Measurements from ENCODE around the gene CHN1. TPM values are rescaled to one million over a fixed set of nuclear protein-coding genes. Genes with fewer than 3 reads are reported as not detected.

The CHN1 gene
- total RNA-seq, 4 donors from 2014 or later = 3.4 to 60.2 (median 7.1) TPM

- DNase-seq = no peak
- no peaks in the 10 kb centered on the region for H3K9me3 ChIP-seq
- TF ChIP-seq, protein P1, sequence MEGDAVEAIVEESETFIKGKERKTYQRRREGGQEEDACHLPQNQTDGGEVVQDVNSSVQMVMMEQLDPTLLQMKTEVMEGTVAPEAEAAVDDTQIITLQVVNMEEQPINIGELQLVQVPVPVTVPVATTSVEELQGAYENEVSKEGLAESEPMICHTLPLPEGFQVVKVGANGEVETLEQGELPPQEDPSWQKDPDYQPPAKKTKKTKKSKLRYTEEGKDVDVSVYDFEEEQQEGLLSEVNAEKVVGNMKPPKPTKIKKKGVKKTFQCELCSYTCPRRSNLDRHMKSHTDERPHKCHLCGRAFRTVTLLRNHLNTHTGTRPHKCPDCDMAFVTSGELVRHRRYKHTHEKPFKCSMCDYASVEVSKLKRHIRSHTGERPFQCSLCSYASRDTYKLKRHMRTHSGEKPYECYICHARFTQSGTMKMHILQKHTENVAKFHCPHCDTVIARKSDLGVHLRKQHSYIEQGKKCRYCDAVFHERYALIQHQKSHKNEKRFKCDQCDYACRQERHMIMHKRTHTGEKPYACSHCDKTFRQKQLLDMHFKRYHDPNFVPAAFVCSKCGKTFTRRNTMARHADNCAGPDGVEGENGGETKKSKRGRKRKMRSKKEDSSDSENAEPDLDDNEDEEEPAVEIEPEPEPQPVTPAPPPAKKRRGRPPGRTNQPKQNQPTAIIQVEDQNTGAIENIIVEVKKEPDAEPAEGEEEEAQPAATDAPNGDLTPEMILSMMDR (IDR thresholded peaks at IDR 0.05) = no peak
- TF ChIP-seq POLR2A (IDR thresholded peaks at IDR 0.05) = no peak
Observed at GRCh38 chr2:174841350-174841749, 163.8 kb downstream of the CHN1 start.

GRCh38 chr2:174840436-174840835 is 164.7 kb downstream of the CHN1 start:
- Histone ChIP-seq H3K36me3 (no peaks in the 10 kb centered on the region), H3K27me3 (no peaks in the 10 kb centered on the region), H3K27ac (no peak overlapping the region), H3K9me3 (no peaks in the 10 kb centered on the region), H3K4me3 (no peak overlapping the region), H3K4me1 (no peaks in the 10 kb centered on the region)
- TF ChIP-seq, protein P1 (IDR thresholded peaks at IDR 0.05) = no peak
- TF ChIP-seq POLR2A (IDR thresholded peaks at IDR 0.05) = no peak
- no peak for DNase-seq

More at GRCh38 chr2:174841350-174841749, 163.8 kb downstream of the CHN1 start:
- no peak overlapping the region for H3K27ac ChIP-seq
- no peaks in the 10 kb centered on the region for H3K36me3 ChIP-seq
- no peaks in the 10 kb centered on the region for H3K4me1 ChIP-seq
- H3K4me3 ChIP-seq = no peak overlapping the region
- no peaks in the 10 kb centered on the region for H3K27me3 ChIP-seq

DNA sequence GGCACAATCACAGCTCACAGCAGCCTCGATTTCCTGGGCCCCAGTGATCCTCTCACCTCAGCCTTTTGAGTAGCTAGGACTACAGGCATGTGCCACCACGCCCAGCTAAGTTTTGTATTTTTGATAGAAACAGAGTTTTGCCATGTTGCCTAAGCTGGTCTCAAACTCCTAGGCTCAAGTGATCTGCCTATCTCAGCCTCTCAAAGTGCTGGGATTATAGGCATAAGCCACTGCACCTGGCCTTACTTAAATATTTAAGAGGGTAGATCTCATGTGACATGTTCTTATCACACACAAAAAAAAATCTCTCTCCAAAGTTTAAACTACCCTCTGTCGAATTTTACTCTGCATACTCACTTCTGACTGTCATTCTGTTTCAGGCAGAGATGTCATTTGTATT is 165.5 kb downstream of the CHN1 start:
- TF ChIP-seq POLR2A (IDR thresholded peaks at IDR 0.05) = no peak
- TF ChIP-seq, protein P1 (IDR thresholded peaks at IDR 0.05) = no peak

DNA sequence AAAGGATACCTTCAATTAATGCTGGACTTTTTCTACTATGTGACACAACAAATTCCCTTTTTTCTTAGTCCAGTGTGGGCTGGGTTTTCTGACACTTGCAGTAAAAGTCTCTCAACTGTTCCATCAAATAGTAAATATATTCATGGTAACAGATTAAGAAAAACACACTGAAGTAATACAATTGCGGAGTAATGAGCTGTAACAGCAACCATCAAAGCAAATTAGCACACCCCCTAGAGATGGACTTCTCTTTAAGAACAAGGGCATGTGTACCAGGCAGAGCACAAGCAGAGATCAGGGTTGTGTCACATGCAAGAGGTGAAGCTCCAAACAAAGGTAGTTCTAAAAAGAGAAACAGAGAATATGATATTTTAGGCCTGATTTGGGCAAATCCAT is 168.2 kb downstream of the CHN1 start:
- Histone ChIP-seq H3K27me3 (no peaks in the 10 kb centered on the region), H3K4me3 (no peak overlapping the region), H3K4me1 (no peaks in the 10 kb centered on the region), H3K36me3 (no peaks in the 10 kb centered on the region), H3K27ac (no peak overlapping the region), H3K9me3 (no peaks in the 10 kb centered on the region)
- DNase-seq = no peak
- TF ChIP-seq POLR2A (IDR thresholded peaks at IDR 0.05) = no peak
- TF ChIP-seq, protein P1 (IDR thresholded peaks at IDR 0.05) = no peak

More for the DNA sequence above, 165.5 kb downstream of the CHN1 start:
- Histone ChIP-seq H3K4me3 (no peak overlapping the region), H3K27ac (no peak overlapping the region), H3K9me3 (no peaks in the 10 kb centered on the region), H3K4me1 (no peaks in the 10 kb centered on the region), H3K27me3 (no peaks in the 10 kb centered on the region), H3K36me3 (no peaks in the 10 kb centered on the region)
- no peak for DNase-seq

GRCh38 chr2:174836377-174836994 is 168.7 kb downstream of the CHN1 start:
- no peaks in the 10 kb centered on the region for H3K36me3 ChIP-seq
- no peak for DNase-seq
- H3K4me3 ChIP-seq = no peak overlapping the region
- no peaks in the 10 kb centered on the region for H3K9me3 ChIP-seq
- TF ChIP-seq, protein P1 (IDR thresholded peaks at IDR 0.05) = no peak
- TF ChIP-seq POLR2A (IDR thresholded peaks at IDR 0.05) = no peak
- H3K27me3 ChIP-seq = no peaks in the 10 kb centered on the region
- H3K27ac ChIP-seq = no peak overlapping the region
- H3K4me1 ChIP-seq = no peaks in the 10 kb centered on the region
